Measurements from ENCODE around the gene NEO1. TPM values are rescaled to one million over a fixed set of nuclear protein-coding genes. Genes with fewer than 3 reads are reported as not detected.

Gene NEO1
- total RNA-seq, 1 donor from 2014 or later: 2.3 TPM

- Mint-ChIP-seq H3K27ac (no peak overlapping the region), H3K9me3 (no peaks in the 10 kb centered on the region), H3K4me1 (peaks cover 4% of the 10 kb centered on the region), H3K27me3 (no peaks in the 10 kb centered on the region), H3K36me3 (ENCODE audit: low read depth) (no peaks in the 10 kb centered on the region), H3K4me3 (no peak overlapping the region)
- TF ChIP-seq, protein P1, sequence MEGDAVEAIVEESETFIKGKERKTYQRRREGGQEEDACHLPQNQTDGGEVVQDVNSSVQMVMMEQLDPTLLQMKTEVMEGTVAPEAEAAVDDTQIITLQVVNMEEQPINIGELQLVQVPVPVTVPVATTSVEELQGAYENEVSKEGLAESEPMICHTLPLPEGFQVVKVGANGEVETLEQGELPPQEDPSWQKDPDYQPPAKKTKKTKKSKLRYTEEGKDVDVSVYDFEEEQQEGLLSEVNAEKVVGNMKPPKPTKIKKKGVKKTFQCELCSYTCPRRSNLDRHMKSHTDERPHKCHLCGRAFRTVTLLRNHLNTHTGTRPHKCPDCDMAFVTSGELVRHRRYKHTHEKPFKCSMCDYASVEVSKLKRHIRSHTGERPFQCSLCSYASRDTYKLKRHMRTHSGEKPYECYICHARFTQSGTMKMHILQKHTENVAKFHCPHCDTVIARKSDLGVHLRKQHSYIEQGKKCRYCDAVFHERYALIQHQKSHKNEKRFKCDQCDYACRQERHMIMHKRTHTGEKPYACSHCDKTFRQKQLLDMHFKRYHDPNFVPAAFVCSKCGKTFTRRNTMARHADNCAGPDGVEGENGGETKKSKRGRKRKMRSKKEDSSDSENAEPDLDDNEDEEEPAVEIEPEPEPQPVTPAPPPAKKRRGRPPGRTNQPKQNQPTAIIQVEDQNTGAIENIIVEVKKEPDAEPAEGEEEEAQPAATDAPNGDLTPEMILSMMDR (IDR thresholded peaks at IDR 0.05): no peak
- CTCF ChIA-PET: no interaction called here
- POLR2A ChIA-PET: no interaction called here
- ATAC-seq (ENCODE audit: low read depth) (no peak), DNase-seq (no peak)
- intact Hi-C loops (cut with micrococcal nuclease): loop anchor here (5.0 kb wide), 1 partner anchor 473 kb away; no protein-coding TSS in a partner anchor
Measured at GRCh38 chr15:73270366-73271097, 218.3 kb downstream of the NEO1 start.

- no peaks in the 10 kb centered on the region for H3K9me3 Mint-ChIP-seq
- no peaks in the 10 kb centered on the region for H3K36me3 Mint-ChIP-seq (ENCODE audit: low read depth)
- intact Hi-C loops (cut with micrococcal nuclease): loop anchor here (1.0 to 5.0 kb wide), 2 partner anchors 32 to 476 kb away; no protein-coding TSS in a partner anchor
- H3K4me1 Mint-ChIP-seq: peaks cover 4% of the 10 kb centered on the region
- no peak overlapping the region for H3K27ac Mint-ChIP-seq
- no peaks in the 10 kb centered on the region for H3K27me3 Mint-ChIP-seq
- DNase-seq (no peak), ATAC-seq (ENCODE audit: low read depth) (peak; percentile 60)
- TF ChIP-seq, protein P1 (IDR thresholded peaks at IDR 0.05): peak; percentile 19
- CTCF ChIA-PET: interaction anchor here (1.0 to 3.6 kb wide), 8 partner anchors 8 to 673 kb away, joined by 3 to 19 read pairs (median 4); no protein-coding TSS in a partner anchor
- POLR2A ChIA-PET: no interaction called here
- H3K4me3 Mint-ChIP-seq: no peak overlapping the region
Measured at GRCh38 chr15:73273181-73274002, 221.1 kb downstream of the NEO1 start.

DNA sequence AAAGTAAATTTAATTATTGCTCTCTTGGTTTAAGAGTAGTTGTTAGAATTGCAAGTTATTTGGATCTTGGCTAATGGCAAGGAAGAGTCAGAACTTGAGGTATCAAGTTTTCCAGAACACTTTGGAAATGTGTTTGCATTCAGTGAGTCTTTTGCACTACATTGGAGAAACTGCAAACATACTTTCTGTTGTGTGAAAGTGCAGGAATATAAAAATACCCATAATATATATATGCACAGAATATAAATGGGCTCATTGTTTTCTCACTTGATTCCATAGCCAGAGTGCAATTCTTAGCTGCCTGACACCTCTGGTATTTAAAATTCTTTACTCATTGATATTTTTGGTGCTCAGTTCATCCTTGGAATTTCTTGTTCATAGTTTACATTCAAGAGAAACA, 223.6 kb downstream of the NEO1 start:
- TF ChIP-seq, protein P1 (IDR thresholded peaks at IDR 0.05): no peak
- peaks cover 4% of the 10 kb centered on the region for H3K4me1 Mint-ChIP-seq
- intact Hi-C loops (cut with micrococcal nuclease): no loop called here
- no peak for ATAC-seq (ENCODE audit: low read depth)
- peaks cover 2% of the 10 kb centered on the region for H3K27me3 Mint-ChIP-seq
- no peaks in the 10 kb centered on the region for H3K36me3 Mint-ChIP-seq (ENCODE audit: low read depth)
- DNase-seq: no peak
- H3K27ac Mint-ChIP-seq: no peak overlapping the region
- CTCF ChIA-PET: interaction anchor here (1.5 to 3.6 kb wide), 2 partner anchors 34 to 554 kb away, joined by 4 to 19 read pairs; no protein-coding TSS in a partner anchor
- H3K9me3 Mint-ChIP-seq: no peaks in the 10 kb centered on the region
- H3K4me3 Mint-ChIP-seq: no peak overlapping the region
- POLR2A ChIA-PET: no interaction called here

DNA sequence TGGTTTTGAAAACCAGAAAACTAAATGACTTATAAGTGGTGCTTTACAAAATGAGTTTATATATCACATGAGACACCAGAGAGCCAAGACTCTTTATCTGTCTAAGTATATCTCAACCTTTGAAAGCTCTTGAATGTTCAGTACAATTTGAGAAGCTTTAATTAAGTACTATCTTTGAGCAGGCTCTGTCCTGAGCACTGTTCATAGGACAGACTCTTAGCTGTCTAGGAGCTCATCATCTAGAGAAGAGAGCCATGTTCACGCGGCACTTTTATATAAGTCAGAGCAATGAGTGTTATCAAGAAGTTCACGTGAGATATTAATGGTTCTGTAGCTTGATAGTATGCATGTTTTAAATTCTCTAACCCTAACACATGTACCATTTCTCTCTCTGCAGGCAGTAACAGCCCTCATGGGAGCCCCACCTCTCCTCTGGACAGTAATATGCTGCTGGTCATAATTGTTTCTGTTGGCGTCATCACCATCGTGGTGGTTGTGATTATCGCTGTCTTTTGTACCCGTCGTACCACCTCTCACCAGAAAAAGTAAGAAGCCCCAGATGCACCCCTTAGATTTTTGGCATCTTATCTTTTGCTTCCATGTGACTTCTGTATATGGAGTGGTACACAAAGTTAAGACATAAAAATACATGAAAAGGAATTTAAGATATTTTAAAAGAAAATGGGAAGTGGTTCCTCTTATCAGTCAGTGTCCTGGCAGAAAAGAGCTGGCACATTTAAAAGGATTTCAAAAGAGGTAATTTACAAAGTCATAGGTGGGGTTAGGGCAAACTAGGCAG, 230.5 kb downstream of the NEO1 start:
- H3K4me3 Mint-ChIP-seq: no peak overlapping the region
- POLR2A ChIA-PET: no interaction called here
- no peaks in the 10 kb centered on the region for H3K9me3 Mint-ChIP-seq
- CTCF ChIA-PET: interaction anchor here (1.1 kb wide), 1 partner anchor 417 kb away, joined by 3 read pairs; no protein-coding TSS in a partner anchor
- peaks cover 22% of the 10 kb centered on the region for H3K4me1 Mint-ChIP-seq
- DNase-seq: no peak
- H3K27me3 Mint-ChIP-seq: peaks cover 2% of the 10 kb centered on the region
- no peak overlapping the region for H3K27ac Mint-ChIP-seq
- no peak for ATAC-seq (ENCODE audit: low read depth)
- intact Hi-C loops (cut with micrococcal nuclease): no loop called here
- H3K36me3 Mint-ChIP-seq (ENCODE audit: low read depth): no peaks in the 10 kb centered on the region
- TF ChIP-seq, protein P1 (IDR thresholded peaks at IDR 0.05): no peak

All from activated B cell treated with CpG ODN at 0.5 μM for 24 hours (primary cell).